ENCODE results near the gene EPS15. TPM values are rescaled to one million over a fixed set of nuclear protein-coding genes. Genes with fewer than 3 reads are reported as not detected.

Gene EPS15
- total RNA-seq, 5 donors from 2014 or later (not counting 1 experiment from before 2014, with no cell fraction given) = 61.0 to 76.1 (median 75.2) TPM

- CTCF ChIA-PET = no interaction called here
- Histone ChIP-seq H3K27ac (ENCODE audit: low read length) (no peak overlapping the region), H3K27me3 (replicated peaks in 1 of 2; ENCODE audit: control insufficient read depth in 2 of 2, extremely low read depth in 1 of 2, insufficient read depth in 2 of 2, low read length in 1 of 2) (peaks cover 2 to 37% of the 10 kb centered on the region in 2 experiments), H3K36me3 (ENCODE audit: control insufficient read depth in 2 of 2, extremely low read depth in 1 of 2, insufficient read depth in 1 of 2, low read length in 1 of 2) (no peaks in the 10 kb centered on the region), H3K9me3 (no peaks in the 10 kb centered on the region), H3K4me1 (ENCODE audit: control insufficient read depth in 1 of 2, extremely low read depth in 1 of 2, insufficient read depth in 2 of 2, low read length in 2 of 2) (peaks cover 0 to 7% of the 10 kb centered on the region in 2 experiments), H3K4me3 (ENCODE audit: control insufficient read depth in 1 of 2, extremely low read depth in 1 of 2, low read length in 1 of 2) (no peak overlapping the region)
- no peak for ATAC-seq (replicated peaks in 1 of 4)
- no peaks in the 10 kb centered on the region for H3K9me3 Mint-ChIP-seq
- POLR2A ChIA-PET = interaction anchor here in 1 of 2 donors (0.6 to 0.7 kb wide), 2 partner anchors 10 to 101 kb away, joined by 3 to 5 read pairs; no protein-coding TSS in a partner anchor
- H3K36me3 Mint-ChIP-seq = peaks cover 3% of the 10 kb centered on the region
- H3K4me1 Mint-ChIP-seq = peaks cover 0 to 7% (median 5%) of the 10 kb centered on the region in 3 donors
- WGBS (ENCODE audit: insufficient coverage) = 100% methylated on average over 2 of the region's 6 CpGs
- no peak overlapping the region for H3K4me3 Mint-ChIP-seq
- H3K27me3 Mint-ChIP-seq = peaks cover 24 to 34% of the 10 kb centered on the region in 2 donors
- DNase-seq = no peak
- H3K27ac Mint-ChIP-seq = no peak overlapping the region
These were observed 171.5 kb downstream of the EPS15 start for GRCh38 chr1:51347398-51348146.

GRCh38 chr1:51346086-51346942 lies 172.8 kb downstream of the EPS15 start:
- H3K9me3 ChIP-seq = no peaks in the 10 kb centered on the region
- DNase-seq (no peak), ATAC-seq (replicated peaks in 1 of 4) (no peak)
- H3K36me3 ChIP-seq (ENCODE audit: control insufficient read depth in 2 of 2, extremely low read depth in 1 of 2, insufficient read depth in 1 of 2, low read length in 1 of 2) = no peaks in the 10 kb centered on the region
- H3K9me3 Mint-ChIP-seq = no peaks in the 10 kb centered on the region
- peaks cover 34 to 46% of the 10 kb centered on the region in 2 donors for H3K27me3 Mint-ChIP-seq
- H3K4me3 Mint-ChIP-seq = no peak overlapping the region
- H3K27ac Mint-ChIP-seq = no peak overlapping the region
- ChIA-PET POLR2A (interaction anchor here in 1 of 2 donors (0.6 kb wide), 1 partner anchor 11 kb away, joined by 5 read pairs; no protein-coding TSS in a partner anchor), CTCF (no interaction called here)
- H3K27me3 ChIP-seq (replicated peaks in 1 of 2; ENCODE audit: control insufficient read depth in 2 of 2, extremely low read depth in 1 of 2, insufficient read depth in 2 of 2, low read length in 1 of 2) = peaks cover 2 to 46% of the 10 kb centered on the region in 2 experiments
- no peaks in the 10 kb centered on the region for H3K36me3 Mint-ChIP-seq
- H3K4me3 ChIP-seq (ENCODE audit: control insufficient read depth in 1 of 2, extremely low read depth in 1 of 2, low read length in 1 of 2) = no peak overlapping the region
- no peak overlapping the region for H3K27ac ChIP-seq (ENCODE audit: low read length)
- WGBS (ENCODE audit: insufficient coverage) = 81% methylated on average over 4 of the region's 7 CpGs
- peaks cover 0 to 7% of the 10 kb centered on the region in 2 experiments for H3K4me1 ChIP-seq (ENCODE audit: control insufficient read depth in 1 of 2, extremely low read depth in 1 of 2, insufficient read depth in 2 of 2, low read length in 2 of 2)
- peaks cover 0 to 5% (median 4%) of the 10 kb centered on the region in 3 donors for H3K4me1 Mint-ChIP-seq

GRCh38 chr1:51345300-51345687 lies 173.8 kb downstream of the EPS15 start:
- Mint-ChIP-seq H3K9me3 (no peaks in the 10 kb centered on the region), H3K36me3 (no peaks in the 10 kb centered on the region), H3K4me1 (peaks cover 0 to 5% (median 0%) of the 10 kb centered on the region in 3 donors), H3K27me3 (peaks cover 37 to 48% of the 10 kb centered on the region in 2 donors), H3K27ac (no peak overlapping the region), H3K4me3 (no peak overlapping the region)
- no peak for ATAC-seq (replicated peaks in 1 of 4)
- no peaks in the 10 kb centered on the region for H3K9me3 ChIP-seq
- H3K27me3 ChIP-seq (replicated peaks in 1 of 2; ENCODE audit: control insufficient read depth in 2 of 2, extremely low read depth in 1 of 2, insufficient read depth in 2 of 2, low read length in 1 of 2) = peaks cover 2 to 50% of the 10 kb centered on the region in 2 experiments
- H3K27ac ChIP-seq (ENCODE audit: low read length) = no peak overlapping the region
- 70% methylated on average over 11 of the region's 15 CpGs for WGBS (ENCODE audit: insufficient coverage)
- POLR2A ChIA-PET = no interaction called here
- peaks cover 0 to 7% of the 10 kb centered on the region in 2 experiments for H3K4me1 ChIP-seq (ENCODE audit: control insufficient read depth in 1 of 2, extremely low read depth in 1 of 2, insufficient read depth in 2 of 2, low read length in 2 of 2)
- H3K4me3 ChIP-seq (ENCODE audit: control insufficient read depth in 1 of 2, extremely low read depth in 1 of 2, low read length in 1 of 2) = no peak overlapping the region
- no peaks in the 10 kb centered on the region for H3K36me3 ChIP-seq (ENCODE audit: control insufficient read depth in 2 of 2, extremely low read depth in 1 of 2, insufficient read depth in 1 of 2, low read length in 1 of 2)
- no peak for DNase-seq
- CTCF ChIA-PET = interaction anchor here in 1 of 2 donors (0.5 kb wide), 1 partner anchor 60 kb away, joined by 7 read pairs; no protein-coding TSS in a partner anchor

GRCh38 chr1:51344602-51345299 lies 174.3 kb downstream of the EPS15 start:
- peaks cover 41 to 48% of the 10 kb centered on the region in 2 donors for H3K27me3 Mint-ChIP-seq
- no peaks in the 10 kb centered on the region for H3K9me3 ChIP-seq
- ATAC-seq (replicated peaks in 1 of 4) = no peak
- H3K4me3 ChIP-seq (ENCODE audit: control insufficient read depth in 1 of 2, extremely low read depth in 1 of 2, low read length in 1 of 2) = no peak overlapping the region
- H3K27ac ChIP-seq (ENCODE audit: low read length) = no peak overlapping the region
- H3K9me3 Mint-ChIP-seq = no peaks in the 10 kb centered on the region
- no peaks in the 10 kb centered on the region for H3K36me3 Mint-ChIP-seq
- DNase-seq = no peak
- H3K36me3 ChIP-seq (ENCODE audit: control insufficient read depth in 2 of 2, extremely low read depth in 1 of 2, insufficient read depth in 1 of 2, low read length in 1 of 2) = no peaks in the 10 kb centered on the region
- peaks cover 2 to 55% of the 10 kb centered on the region in 2 experiments for H3K27me3 ChIP-seq (replicated peaks in 1 of 2; ENCODE audit: control insufficient read depth in 2 of 2, extremely low read depth in 1 of 2, insufficient read depth in 2 of 2, low read length in 1 of 2)
- WGBS (ENCODE audit: insufficient coverage) = 9% methylated on average over 56 of the region's 60 CpGs
- no peak overlapping the region for H3K4me3 Mint-ChIP-seq
- POLR2A ChIA-PET = no interaction called here
- H3K4me1 ChIP-seq (ENCODE audit: control insufficient read depth in 1 of 2, extremely low read depth in 1 of 2, insufficient read depth in 2 of 2, low read length in 2 of 2) = peaks cover 0 to 7% of the 10 kb centered on the region in 2 experiments
- peaks cover 0 to 5% (median 0%) of the 10 kb centered on the region in 3 donors for H3K4me1 Mint-ChIP-seq
- CTCF ChIA-PET = no interaction called here
- H3K27ac Mint-ChIP-seq = no peak overlapping the region

- H3K36me3 ChIP-seq (ENCODE audit: control insufficient read depth in 2 of 2, extremely low read depth in 1 of 2, insufficient read depth in 1 of 2, low read length in 1 of 2) = no peaks in the 10 kb centered on the region
- ATAC-seq (replicated peaks in 1 of 4) (no peak), DNase-seq (no peak)
- H3K4me1 Mint-ChIP-seq = peaks cover 0 to 5% (median 0%) of the 10 kb centered on the region in 3 donors
- peaks cover 42 to 48% of the 10 kb centered on the region in 2 donors for H3K27me3 Mint-ChIP-seq
- H3K4me1 ChIP-seq (ENCODE audit: control insufficient read depth in 1 of 2, extremely low read depth in 1 of 2, insufficient read depth in 2 of 2, low read length in 2 of 2) = peaks cover 0 to 7% of the 10 kb centered on the region in 2 experiments
- no peak overlapping the region for H3K27ac Mint-ChIP-seq
- H3K9me3 Mint-ChIP-seq = no peaks in the 10 kb centered on the region
- ChIA-PET CTCF (no interaction called here), POLR2A (no interaction called here)
- no peaks in the 10 kb centered on the region for H3K36me3 Mint-ChIP-seq
- H3K27ac ChIP-seq (ENCODE audit: low read length) = no peak overlapping the region
- H3K4me3 Mint-ChIP-seq = no peak overlapping the region
- 70% methylated on average over 6 of the region's 7 CpGs for WGBS (ENCODE audit: insufficient coverage)
- no peak overlapping the region for H3K4me3 ChIP-seq (ENCODE audit: control insufficient read depth in 1 of 2, extremely low read depth in 1 of 2, low read length in 1 of 2)
- H3K27me3 ChIP-seq (replicated peaks in 1 of 2; ENCODE audit: control insufficient read depth in 2 of 2, extremely low read depth in 1 of 2, insufficient read depth in 2 of 2, low read length in 1 of 2) = peaks cover 2 to 60% of the 10 kb centered on the region in 2 experiments
- no peaks in the 10 kb centered on the region for H3K9me3 ChIP-seq
These were observed 174.8 kb downstream of the EPS15 start for GRCh38 chr1:51344276-51344601.

- Histone ChIP-seq H3K4me1 (ENCODE audit: control insufficient read depth in 1 of 2, extremely low read depth in 1 of 2, insufficient read depth in 2 of 2, low read length in 2 of 2) (peaks cover 0 to 7% of the 10 kb centered on the region in 2 experiments), H3K36me3 (ENCODE audit: control insufficient read depth in 2 of 2, extremely low read depth in 1 of 2, insufficient read depth in 1 of 2, low read length in 1 of 2) (no peaks in the 10 kb centered on the region), H3K9me3 (no peaks in the 10 kb centered on the region), H3K27me3 (replicated peaks in 1 of 2; ENCODE audit: control insufficient read depth in 2 of 2, extremely low read depth in 1 of 2, insufficient read depth in 2 of 2, low read length in 1 of 2) (peaks cover 2 to 60% of the 10 kb centered on the region in 2 experiments), H3K27ac (ENCODE audit: low read length) (no peak overlapping the region), H3K4me3 (ENCODE audit: control insufficient read depth in 1 of 2, extremely low read depth in 1 of 2, low read length in 1 of 2) (no peak overlapping the region)
- 87% methylated on average over 3 of the region's 3 CpGs for WGBS (ENCODE audit: insufficient coverage)
- Mint-ChIP-seq H3K27me3 (peaks cover 42 to 52% of the 10 kb centered on the region in 2 donors), H3K4me3 (no peak overlapping the region), H3K4me1 (peaks cover 0 to 5% (median 0%) of the 10 kb centered on the region in 3 donors), H3K36me3 (no peaks in the 10 kb centered on the region), H3K9me3 (no peaks in the 10 kb centered on the region), H3K27ac (no peak overlapping the region)
- DNase-seq (no peak), ATAC-seq (replicated peaks in 1 of 4) (no peak)
- CTCF ChIA-PET = no interaction called here
- POLR2A ChIA-PET = no interaction called here
These were observed 175.4 kb downstream of the EPS15 start for GRCh38 chr1:51343624-51344023.

Measured in T-cell (primary cell).